A673 (cell line): ENCODE data around the gene TESPA1. TPM values are rescaled to one million over a fixed set of nuclear protein-coding genes. Genes with fewer than 3 reads are reported as not detected.

Source experiments
- BruUV-seq: library from RNA; stranded (reverse); fragments of 400-500 nt; replicated peaks from 2 replicates; lab custom pipeline; 2021; lab: Mats Ljungman, UMichigan
- CTCF ChIA-PET: fragments of 300-600 bp; sonication (Branson Sonifier 250); formaldehyde crosslinking; loops from one replicate; lab custom pipeline; 2022; ENCODE audit warnings: antibody characterized with exemption; lab: Charles Lee
- POLR2A ChIA-PET: fragments of 300-600 bp; sonication (Branson Sonifier 250); formaldehyde crosslinking; loops from one replicate; lab custom pipeline; 2022; ENCODE audit warnings: antibody characterized with exemption; ENCODE audit not compliant: low non-redundant PET; lab: Charles Lee
- DNase-seq: peaks from one replicate; pipeline ENCODE4 v3.0.0-alpha.2; 2015; ENCODE audit warnings: low spot score
- H3K27ac ChIP-seq: fragments of 200-600 bp; sonication (generic); 2 replicates; pipeline ENCODE4 v1.5.1; 2016; ENCODE audit warnings: mixed run types, low read depth, mild to moderate bottlenecking, mixed read lengths, antibody characterized with exemption, low read length; ENCODE audit not compliant: poor library complexity, severe bottlenecking
- H3K27me3 ChIP-seq: fragments of 200-600 bp; sonication (generic); replicated peaks from 2 replicates; pipeline ENCODE4 v1.6.1; 2017; ENCODE audit warnings: mixed run types, low read depth, mild to moderate bottlenecking, mixed read lengths, antibody characterized with exemption, low read length; ENCODE audit not compliant: insufficient read depth, poor library complexity
- H3K36me3 ChIP-seq: fragments of 200-600 bp; sonication (generic); 2 replicates; pipeline ENCODE4 v1.6.1; 2016; ENCODE audit warnings: mixed run types, mild to moderate bottlenecking, mixed read lengths, antibody characterized with exemption, low read length; ENCODE audit not compliant: insufficient read depth, poor library complexity, severe bottlenecking
- H3K4me1 ChIP-seq: fragments of 200-600 bp; sonication (generic); 2 replicates; pipeline ENCODE4 v1.6.1; 2017; ENCODE audit warnings: mixed run types, mild to moderate bottlenecking, mixed read lengths, antibody characterized with exemption, low read length; ENCODE audit not compliant: insufficient read depth, poor library complexity, severe bottlenecking
- H3K4me3 ChIP-seq: fragments of 200-600 bp; sonication (generic); 2 replicates; pipeline ENCODE4 v1.5.1; 2016; ENCODE audit warnings: low read depth, mixed run types, mild to moderate bottlenecking, mixed read lengths, low read length; ENCODE audit not compliant: poor library complexity, severe bottlenecking
- H3K9me3 ChIP-seq: fragments of 200-600 bp; sonication (generic); 2 replicates; pipeline ENCODE4 v1.6.1; 2016; ENCODE audit warnings: mixed run types, low read depth, mild to moderate bottlenecking, mixed read lengths, antibody characterized with exemption, low read length; ENCODE audit not compliant: poor library complexity, severe bottlenecking
- CTCF ChIP-seq: fragments of 300-800, 200-600 bp; sonication (generic); conservative IDR thresholded peaks from 2 replicates; pipeline ENCODE4 v1.5.1; 2017; ENCODE audit warnings: low read depth, mild to moderate bottlenecking, antibody characterized with exemption, low read length, moderate library complexity, mixed read lengths
- EZH2 ChIP-seq: fragments of 200-600 bp; sonication (generic); IDR thresholded peaks from 2 replicates; pipeline ENCODE4 v1.6.1; 2017; ENCODE audit warnings: borderline replicate concordance, low read depth, mild to moderate bottlenecking, mixed read lengths, antibody characterized with exemption, low read length; ENCODE audit not compliant: poor library complexity, severe bottlenecking
- intact Hi-C: fragments of 100-400 bp; cut with micrococcal nuclease; formaldehyde crosslinking; loops from one replicate; pipeline ENCODE4 v1.10.0; 2022; ENCODE audit not compliant: unreplicated experiment
- total RNA-seq: library from RNA; stranded (reverse); gene quantifications from 2 replicates; pipeline ENCODE4 v1.2.3, GENCODE V29; 2021

TESPA1 gene
- total RNA-seq, 1 experiment from 2014 or later: not detected

- intact Hi-C loops: no loop called here
- H3K4me1 ChIP-seq: no peaks in the 10 kb centered on the region
- ChIA-PET POLR2A (no interaction called here), CTCF (no interaction called here)
- no TSS peak for BruUV-seq
- no peak overlapping the region for H3K27ac ChIP-seq
- no peak for DNase-seq
- H3K27me3 ChIP-seq: no peaks in the 10 kb centered on the region
- H3K9me3 ChIP-seq: no peaks in the 10 kb centered on the region
- TF ChIP-seq CTCF: no peak
- TF ChIP-seq EZH2: no peak
- no peaks in the 10 kb centered on the region for H3K36me3 ChIP-seq
- H3K4me3 ChIP-seq: no peak overlapping the region
Observed at GRCh38 chr12:54917001-54917488, 67.5 kb downstream of the TESPA1 start.

Other genes starting within 250 kb of the TESPA1 start
- not detected in 2 replicates for gene MUCL1, start 130.2 kb downstream of the TESPA1 start, total RNA-seq
- not detected in 2 replicates for gene NEUROD4, start 35.2 kb upstream of the TESPA1 start, total RNA-seq
- gene OR9K2, start 141.6 kb upstream of the TESPA1 start, total RNA-seq: not detected in 2 replicates
- not detected in 2 replicates for gene OR10A7, start 236.3 kb upstream of the TESPA1 start, total RNA-seq